ENCODE measurements around the gene KIRREL3.

KIRREL3 gene

GRCh38 chr11:126915430-126915829 lies 85.1 kb downstream of the KIRREL3 start:
- DNase-seq (ENCODE audit: low read depth in 2 of 2), result no peak

GRCh38 chr11:126914941-126915340 lies 85.6 kb downstream of the KIRREL3 start:
- DNase-seq (ENCODE audit: low read depth in 2 of 2), result no peak

GRCh38 chr11:126914166-126914565 lies 86.4 kb downstream of the KIRREL3 start:
- DNase-seq (ENCODE audit: low read depth in 2 of 2), result no peak

- DNase-seq (ENCODE audit: low read depth in 2 of 2), result no peak
Observed at GRCh38 chr11:126904520-126904919, 96.0 kb downstream of the KIRREL3 start.

GRCh38 chr11:126901783-126902182 lies 98.8 kb downstream of the KIRREL3 start:
- DNase-seq (ENCODE audit: low read depth in 2 of 2), result no peak

- no peak for DNase-seq (ENCODE audit: low read depth in 2 of 2)
Observed at GRCh38 chr11:126899961-126900748, 100.4 kb downstream of the KIRREL3 start.

- DNase-seq (ENCODE audit: low read depth in 2 of 2), result no peak
Observed at GRCh38 chr11:126898802-126899201, 101.8 kb downstream of the KIRREL3 start.

GRCh38 chr11:126897430-126897829 lies 103.1 kb downstream of the KIRREL3 start:
- DNase-seq (ENCODE audit: low read depth in 2 of 2), result no peak

- no peak for DNase-seq (ENCODE audit: low read depth in 2 of 2)
Observed at GRCh38 chr11:126896025-126896424, 104.5 kb downstream of the KIRREL3 start.

GRCh38 chr11:126893796-126894195 lies 106.8 kb downstream of the KIRREL3 start:
- DNase-seq (ENCODE audit: low read depth in 2 of 2), result no peak

GRCh38 chr11:126892756-126893155 lies 107.8 kb downstream of the KIRREL3 start:
- DNase-seq (ENCODE audit: low read depth in 2 of 2), result no peak

- DNase-seq (ENCODE audit: low read depth in 2 of 2), result no peak
Observed at GRCh38 chr11:126891556-126892217, 108.9 kb downstream of the KIRREL3 start.

- DNase-seq (ENCODE audit: low read depth in 2 of 2), result no peak
Observed at GRCh38 chr11:126890561-126890960, 110.0 kb downstream of the KIRREL3 start.

- DNase-seq (ENCODE audit: low read depth in 2 of 2), result no peak
Observed at GRCh38 chr11:126888115-126888712, 112.4 kb downstream of the KIRREL3 start.

- DNase-seq (ENCODE audit: low read depth in 2 of 2), result no peak
Observed at GRCh38 chr11:126886636-126887035, 113.9 kb downstream of the KIRREL3 start.

GRCh38 chr11:126886085-126886484 lies 114.5 kb downstream of the KIRREL3 start:
- DNase-seq (ENCODE audit: low read depth in 2 of 2), result no peak

- no peak for DNase-seq (ENCODE audit: low read depth in 2 of 2)
Observed at GRCh38 chr11:126884594-126884993, 116.0 kb downstream of the KIRREL3 start.

GRCh38 chr11:126884192-126884591 lies 116.4 kb downstream of the KIRREL3 start:
- no peak for DNase-seq (ENCODE audit: low read depth in 2 of 2)

GRCh38 chr11:126880872-126881271 lies 119.7 kb downstream of the KIRREL3 start:
- DNase-seq (ENCODE audit: low read depth in 2 of 2), result no peak

- no peak for DNase-seq (ENCODE audit: low read depth in 2 of 2)
Observed at GRCh38 chr11:126879516-126879915, 121.1 kb downstream of the KIRREL3 start.

- DNase-seq (ENCODE audit: low read depth in 2 of 2), result no peak
Observed at GRCh38 chr11:126878913-126879482, 121.6 kb downstream of the KIRREL3 start.

GRCh38 chr11:126874831-126875230 lies 125.7 kb downstream of the KIRREL3 start:
- DNase-seq (ENCODE audit: low read depth in 2 of 2), result no peak

GRCh38 chr11:126874276-126874675 lies 126.3 kb downstream of the KIRREL3 start:
- no peak for DNase-seq (ENCODE audit: low read depth in 2 of 2)
